ENCODE measurements around the gene CDO1. TPM values are rescaled to one million over a fixed set of nuclear protein-coding genes. Genes with fewer than 3 reads are reported as not detected.

The CDO1 gene
- total and polyA plus RNA-seq, 2 of the 8 experiments (the other 6 are each of a cell fraction or from before 2014, with no cell fraction given) = 26.1 to 29.5 TPM

GRCh38 chr5:115859378-115859777 is 42.9 kb upstream of the CDO1 start:
- H2AK5ac ChIP-seq (ENCODE audit: low read depth, low read length) = no peak overlapping the region
- no peaks in the 10 kb centered on the region for H3K27me3 ChIP-seq (replicated peaks in 1 of 4; ENCODE audit: control insufficient read depth in 3 of 4, extremely low read depth in 1 of 4, insufficient read depth in 3 of 4, low read length in 3 of 4)
- POLR2A ChIA-PET (ENCODE audit: partially characterized antibody) = interaction anchor here (1.5 to 2.5 kb wide), 2 partner anchors 16 to 18 kb away, joined by 3 to 5 read pairs; partner anchors contain the start of genes AP3S1 and ATG12
- no peak overlapping the region for H2AFZ ChIP-seq (ENCODE audit: low read length)
- H2BK12ac ChIP-seq (ENCODE audit: low read depth, low read length) = no peak overlapping the region
- H2BK20ac ChIP-seq (ENCODE audit: low read length) = no peak overlapping the region
- CTCF ChIA-PET (ENCODE audit: partially characterized antibody) = interaction anchor here (0.6 to 1.9 kb wide), 3 partner anchors 9 to 113 kb away, joined by 3 to 5 read pairs (median 3); no protein-coding TSS in a partner anchor
- no peaks in the 10 kb centered on the region for H3K9me3 ChIP-seq (ENCODE audit: insufficient read depth in 2 of 2, low read depth in 1 of 2, low read length in 1 of 2)
- H4K20me1 ChIP-seq (replicated peaks in 1 of 2; ENCODE audit: control insufficient read depth in 1 of 2, insufficient read depth in 2 of 2, low read length in 2 of 2) = no peaks in the 10 kb centered on the region
- no peak overlapping the region for H2BK15ac ChIP-seq (ENCODE audit: low read length)
- H3K18ac ChIP-seq (ENCODE audit: extremely low read depth, low read length) = no peak overlapping the region
- H3K4ac ChIP-seq (replicated peaks; ENCODE audit: insufficient read length, low read depth, low read length) = no peak overlapping the region
- no peak overlapping the region for H3K4me3 ChIP-seq (ENCODE audit: extremely low read depth in 1 of 4, insufficient read depth in 2 of 4, low read depth in 3 of 4, low read length in 4 of 4)
- H4K5ac ChIP-seq (ENCODE audit: insufficient read length, low read depth, low read length) = no peak overlapping the region
- DNase-seq (ENCODE audit: low read depth in 1 of 2, low spot score in 2 of 2) (no peak), FAIRE-seq (no peak)
- no peaks in the 10 kb centered on the region; the same call in 1 of the 2 replicates for H3K23me2 ChIP-seq (ENCODE audit: low read depth, low read length)
- H4K91ac ChIP-seq (replicated peaks; ENCODE audit: insufficient read length, low read length) = no peak overlapping the region
- no peak overlapping the region for H3K56ac ChIP-seq (replicated peaks; ENCODE audit: insufficient read length, low read depth, low read length)
- H3K4me2 ChIP-seq (ENCODE audit: insufficient read depth in 1 of 2, low read depth in 2 of 2, low read length in 2 of 2) = no peak overlapping the region
- no peak overlapping the region for H2BK5ac ChIP-seq (ENCODE audit: low read depth, low read length)
- H3K36me3 ChIP-seq (ENCODE audit: control insufficient read depth in 2 of 4, insufficient read depth in 4 of 4, low read length in 3 of 4) = no peaks in the 10 kb centered on the region
- H3K23ac ChIP-seq (ENCODE audit: insufficient read length) = no peak overlapping the region
- peaks cover 0 to 72% of the 10 kb centered on the region in 2 experiments; a peak in 2 of 4 replicates for H3K79me2 ChIP-seq (ENCODE audit: control insufficient read depth in 1 of 2, insufficient read depth in 2 of 2, low read length in 2 of 2)
- H3K14ac ChIP-seq (ENCODE audit: insufficient read length) = no peak overlapping the region
- H4K8ac ChIP-seq (ENCODE audit: extremely low read depth, insufficient read depth, low read length) = no peak overlapping the region
- no peak overlapping the region for H3K9ac ChIP-seq (replicated peaks in 1 of 4; ENCODE audit: extremely low read depth in 1 of 4, low read depth in 3 of 4, low read length in 3 of 4)
- H3K27ac ChIP-seq (ENCODE audit: low read depth, low read length) = no peak overlapping the region
- no peaks in the 10 kb centered on the region for H3K79me1 ChIP-seq (ENCODE audit: low read depth, low read length)
- H2BK120ac ChIP-seq (replicated peaks; ENCODE audit: low read depth, low read length) = no peak overlapping the region
- peaks cover 0 to 5% (median 0%) of the 10 kb centered on the region in 4 experiments; a peak in 2 of 7 replicates for H3K4me1 ChIP-seq (replicated peaks in 1 of 4; ENCODE audit: control insufficient read depth in 3 of 4, insufficient read depth in 4 of 4, low read length in 3 of 4)
- TF ChIP-seq GABPA (IDR thresholded peaks at IDR 0.05; ENCODE audit: borderline replicate concordance, insufficient read depth, low read length) = no peak
